Loucy (cell line): Measurements from ENCODE around the gene APBA3.

Source experiments
- CTCF ChIP-seq: fragments of 200-600 bp; sonication (generic); conservative IDR thresholded peaks from 2 replicates; pipeline ENCODE4 v1.5.1; 2014; ENCODE audit warnings: mild to moderate bottlenecking, antibody characterized with exemption, low read length
- EZH2phosphoT487 ChIP-seq: fragments of 200-600 bp; IDR thresholded peaks from 2 replicates; pipeline ENCODE4 v1.6.1; 2018; ENCODE audit warnings: antibody characterized with exemption, mild to moderate bottlenecking, moderate library complexity, borderline replicate concordance

DNA sequence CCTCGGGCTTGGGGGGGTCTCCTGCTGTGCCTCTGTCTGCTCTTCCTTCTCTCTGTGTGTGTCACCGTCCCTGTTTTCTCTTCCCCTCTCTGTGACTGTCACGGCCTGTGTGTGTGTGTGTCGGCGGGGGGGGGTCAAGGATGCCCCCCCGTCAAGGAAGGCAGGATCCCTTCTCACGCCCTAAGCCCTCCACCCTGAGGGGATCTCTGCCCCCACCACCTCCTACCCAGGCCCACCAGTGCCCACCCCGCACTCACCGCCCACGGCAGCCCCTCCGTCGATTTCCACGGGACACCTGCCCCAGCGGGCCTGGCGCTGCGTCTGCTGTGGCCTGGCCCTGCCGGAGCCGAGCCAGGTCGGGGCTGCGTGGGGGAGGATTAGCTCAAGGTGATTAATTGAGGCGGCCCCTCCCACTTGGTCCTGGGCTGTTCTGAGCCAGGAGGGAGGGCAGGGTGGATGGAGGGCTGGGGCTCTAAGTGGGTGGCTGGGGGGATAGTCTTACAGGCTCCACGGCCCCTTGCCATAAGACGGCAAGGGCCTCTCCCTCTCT is 10.5 kb upstream of the APBA3 start, which contains the start of gene RAX2:
- TF ChIP-seq CTCF, result no peak
- TF ChIP-seq EZH2phosphoT487, result no peak
